ENCODE results near the gene HMGCLL1. TPM values are rescaled to one million over a fixed set of nuclear protein-coding genes. Genes with fewer than 3 reads are reported as not detected.

The HMGCLL1 gene
- total and polyA plus RNA-seq, 2 donors (not counting 3 experiments of a cell fraction or from before 2014, with no cell fraction given): not detected

DNA sequence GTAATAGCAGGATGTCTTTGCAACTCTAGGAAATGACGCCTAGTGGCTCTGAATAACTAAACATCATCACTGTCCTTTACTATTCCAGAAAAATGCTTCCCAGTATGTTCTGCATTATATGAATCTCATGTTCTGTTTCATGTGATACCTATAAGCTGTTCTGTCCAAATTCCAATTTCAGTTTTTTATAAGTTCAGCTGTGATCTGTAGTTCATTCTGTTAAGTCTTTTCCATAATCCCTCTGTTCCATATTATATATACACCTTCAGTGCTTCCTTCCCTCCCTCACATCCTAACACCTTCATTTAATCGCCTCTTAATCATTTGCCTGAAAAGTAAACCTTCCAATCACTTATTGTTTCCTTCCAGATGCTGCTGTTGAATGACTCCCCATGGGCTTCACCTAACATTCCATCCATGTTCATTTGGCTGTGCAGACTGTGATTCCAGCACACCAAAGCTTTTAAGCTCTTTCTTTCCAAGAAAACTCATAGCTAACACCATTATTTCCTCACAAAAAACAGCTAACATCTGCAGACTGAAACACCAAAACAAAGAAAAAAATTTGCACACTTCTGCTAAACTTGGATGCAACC lies 18.6 kb downstream of the HMGCLL1 start:
- H3K9me1 ChIP-seq (replicated peaks; ENCODE audit: control insufficient read depth, extremely low read depth, insufficient read depth, low read length): no peaks in the 10 kb centered on the region
- no peaks in the 10 kb centered on the region for H3K27me3 ChIP-seq (ENCODE audit: control insufficient read depth in 2 of 2, insufficient read depth in 2 of 2, low read length in 2 of 2)
- no peaks in the 10 kb centered on the region for H3K36me3 ChIP-seq (ENCODE audit: control insufficient read depth in 2 of 2, extremely low read depth in 1 of 2, insufficient read depth in 2 of 2, low read length in 2 of 2)
- H3K27ac ChIP-seq (ENCODE audit: insufficient read depth, low read depth, low read length): no peak overlapping the region
- BruUV-seq (replicated peaks): no TSS peak
- H4K20me1 ChIP-seq (replicated peaks; ENCODE audit: control insufficient read depth, extremely low read depth, insufficient read depth, low read length): no peaks in the 10 kb centered on the region
- TF ChIP-seq JUN (IDR thresholded peaks at IDR 0.05; ENCODE audit: borderline replicate concordance, insufficient read depth, insufficient read length, low read depth) (no peak), POLR2AphosphoS5 (IDR thresholded peaks at IDR 0.05; ENCODE audit: insufficient read depth, low read depth, low read length) (no peak), EZH2 (IDR thresholded peaks at IDR 0.05; ENCODE audit: borderline replicate concordance, low read depth, low read length, severe bottlenecking) (no peak), MYC (IDR thresholded peaks at IDR 0.05; ENCODE audit: low read depth, low read length) (no peak), POLR2A (IDR thresholded peaks at IDR 0.05; ENCODE audit: low read depth, low read length) (no peak), FOS (IDR thresholded peaks at IDR 0.05; ENCODE audit: borderline replicate concordance, insufficient read depth, low read length) (no peak), GATA2 (IDR thresholded peaks at IDR 0.05; ENCODE audit: insufficient read depth, insufficient read length, low read depth, low read length) (no peak)
- TF ChIP-seq, protein P1, sequence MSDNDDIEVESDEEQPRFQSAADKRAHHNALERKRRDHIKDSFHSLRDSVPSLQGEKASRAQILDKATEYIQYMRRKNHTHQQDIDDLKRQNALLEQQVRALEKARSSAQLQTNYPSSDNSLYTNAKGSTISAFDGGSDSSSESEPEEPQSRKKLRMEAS (IDR thresholded peaks at IDR 0.05; ENCODE audit: insufficient read depth, insufficient read length): no peak
- TF ChIP-seq, protein P2, sequence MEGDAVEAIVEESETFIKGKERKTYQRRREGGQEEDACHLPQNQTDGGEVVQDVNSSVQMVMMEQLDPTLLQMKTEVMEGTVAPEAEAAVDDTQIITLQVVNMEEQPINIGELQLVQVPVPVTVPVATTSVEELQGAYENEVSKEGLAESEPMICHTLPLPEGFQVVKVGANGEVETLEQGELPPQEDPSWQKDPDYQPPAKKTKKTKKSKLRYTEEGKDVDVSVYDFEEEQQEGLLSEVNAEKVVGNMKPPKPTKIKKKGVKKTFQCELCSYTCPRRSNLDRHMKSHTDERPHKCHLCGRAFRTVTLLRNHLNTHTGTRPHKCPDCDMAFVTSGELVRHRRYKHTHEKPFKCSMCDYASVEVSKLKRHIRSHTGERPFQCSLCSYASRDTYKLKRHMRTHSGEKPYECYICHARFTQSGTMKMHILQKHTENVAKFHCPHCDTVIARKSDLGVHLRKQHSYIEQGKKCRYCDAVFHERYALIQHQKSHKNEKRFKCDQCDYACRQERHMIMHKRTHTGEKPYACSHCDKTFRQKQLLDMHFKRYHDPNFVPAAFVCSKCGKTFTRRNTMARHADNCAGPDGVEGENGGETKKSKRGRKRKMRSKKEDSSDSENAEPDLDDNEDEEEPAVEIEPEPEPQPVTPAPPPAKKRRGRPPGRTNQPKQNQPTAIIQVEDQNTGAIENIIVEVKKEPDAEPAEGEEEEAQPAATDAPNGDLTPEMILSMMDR (IDR thresholded peaks at IDR 0.05; ENCODE audit: extremely low read depth in 1 of 2, insufficient read depth in 1 of 2, low read depth in 1 of 2, low read length in 2 of 2): no peak
- H3K4me3 ChIP-seq (replicated peaks in 1 of 3; ENCODE audit: insufficient read depth in 1 of 3, low read depth in 1 of 3, low read length in 3 of 3): no peak overlapping the region
- no peak overlapping the region for H2AFZ ChIP-seq (ENCODE audit: low read depth, low read length)
- intact Hi-C loops (cut with micrococcal nuclease) (no loop called here), dilution Hi-C loops (cut with MboI; ENCODE audit: extremely low pct_ligation_motif_present, low sequenced_read_pairs) (no loop called here)
- POLR2A ChIA-PET: no interaction called here
- no peaks in the 10 kb centered on the region for H3K9me3 ChIP-seq (replicated peaks; ENCODE audit: control insufficient read depth, insufficient read depth, low read length)
- H3K4me1 ChIP-seq (ENCODE audit: control insufficient read depth, extremely low read depth, insufficient read depth, low read length): no peaks in the 10 kb centered on the region
- no peak overlapping the region for H3K9ac ChIP-seq (replicated peaks; ENCODE audit: extremely low read depth, insufficient read depth, low read length)
- DNase-seq (ENCODE audit: low read depth, low spot score): no peak
- CTCF ChIA-PET: no interaction called here
- H3K79me2 ChIP-seq (ENCODE audit: control insufficient read depth, insufficient read depth, low read length): no peaks in the 10 kb centered on the region
- no peak for FAIRE-seq
- H3K4me2 ChIP-seq (ENCODE audit: insufficient read depth, low read length): no peak overlapping the region
